WTC11 (cell line): Measurements from ENCODE around the gene ZBTB11. TPM values are rescaled to one million over a fixed set of nuclear protein-coding genes. Genes with fewer than 3 reads are reported as not detected.

Experiments used
- ATAC-seq: fragments of 200-7000 bp; cut with Tn5 transposase; 2 replicates; pipeline ENCODE4 v1.10.0; 2021; ENCODE audit warnings: mild to moderate bottlenecking, moderate library complexity
- CTCF ChIA-PET: fragments of 300-600 bp; sonication (Branson Sonifier 250); formaldehyde crosslinking; loops from one replicate; lab custom pipeline; 2021; ENCODE audit warnings: antibody characterized with exemption; lab: Charles Lee
- POLR2A ChIA-PET: fragments of 350-600 bp; sonication (Branson Sonifier 250); formaldehyde crosslinking; loops from one replicate; lab custom pipeline; 2021; ENCODE audit warnings: antibody characterized with exemption; lab: Charles Lee
- DNase-seq: peaks from one replicate; pipeline ENCODE4 v3.0.0; 2021; ENCODE audit warnings: low spot score
- H3K27ac Mint-ChIP-seq: 2 replicates; pipeline ENCODE4 v1.8.0; 2021; ENCODE audit warnings: mixed read lengths
- H3K27me3 Mint-ChIP-seq: 2 replicates; pipeline ENCODE4 v1.8.0; 2021; ENCODE audit warnings: low read depth, mild to moderate bottlenecking, moderate library complexity, mixed read lengths
- H3K36me3 Mint-ChIP-seq: 2 replicates; pipeline ENCODE4 v1.8.0; 2021; ENCODE audit warnings: mixed read lengths
- H3K4me1 Mint-ChIP-seq: 2 replicates; pipeline ENCODE4 v1.8.0; 2022; ENCODE audit warnings: mixed read lengths
- H3K4me3 Mint-ChIP-seq: 2 replicates; pipeline ENCODE4 v1.8.0; 2021; ENCODE audit warnings: mild to moderate bottlenecking, moderate library complexity, mixed read lengths
- H3K9me3 Mint-ChIP-seq: 2 replicates; pipeline ENCODE4 v1.8.0; 2021; ENCODE audit warnings: mixed read lengths
- ETV6 ChIP-seq: sonication (generic); formaldehyde crosslinking; IDR thresholded peaks from 2 replicates; pipeline ENCODE4 v1.8.1; 2022; ENCODE audit warnings: mild to moderate bottlenecking, missing genetic modification reagents
- FOXK1 ChIP-seq: sonication (generic); formaldehyde crosslinking; IDR thresholded peaks from 2 replicates; pipeline ENCODE4 v1.8.0; 2022; ENCODE audit warnings: mild to moderate bottlenecking, moderate library complexity, missing genetic modification reagents
- GRHL2 ChIP-seq: fragments of 250-450 bp; sonication (Bioruptor Pico); IDR thresholded peaks from 2 replicates; pipeline ENCODE4 v1.8.0; 2022; ENCODE audit warnings: mild to moderate bottlenecking, moderate library complexity; ENCODE audit not compliant: insufficient replicate concordance, severe bottlenecking
- IRF2 ChIP-seq: sonication (generic); formaldehyde crosslinking; IDR thresholded peaks from 2 replicates; pipeline ENCODE4 v1.8.0; 2022; ENCODE audit warnings: low read depth, missing genetic modification reagents, borderline replicate concordance
- MXD4 ChIP-seq: fragments of 250-450 bp; sonication (Bioruptor Pico); IDR thresholded peaks from 2 replicates; pipeline ENCODE4 v1.8.0; 2021; ENCODE audit warnings: mild to moderate bottlenecking, moderate library complexity, borderline replicate concordance
- MYBL2 ChIP-seq: sonication (generic); formaldehyde crosslinking; IDR thresholded peaks from 2 replicates; pipeline ENCODE4 v1.8.1; 2023; ENCODE audit warnings: mild to moderate bottlenecking, moderate library complexity, missing genetic modification reagents
- NFYB ChIP-seq: sonication (generic); formaldehyde crosslinking; conservative IDR thresholded peaks from 2 replicates; pipeline ENCODE4 v1.8.0; 2022; ENCODE audit warnings: low read depth, missing genetic modification reagents
- NR2C2 ChIP-seq: sonication (generic); formaldehyde crosslinking; IDR thresholded peaks from 2 replicates; pipeline ENCODE4 v1.8.0; 2022; ENCODE audit warnings: mild to moderate bottlenecking, missing genetic modification reagents
- NR3C1 ChIP-seq: sonication (generic); formaldehyde crosslinking; conservative IDR thresholded peaks from 2 replicates; pipeline ENCODE4 v1.8.1; 2023; ENCODE audit warnings: low read depth, mild to moderate bottlenecking, missing genetic modification reagents
- OVOL2 ChIP-seq: fragments of 250-450 bp; sonication (Bioruptor Pico); IDR thresholded peaks from 2 replicates; pipeline ENCODE4 v1.9.0; 2021; ENCODE audit warnings: mild to moderate bottlenecking, borderline replicate concordance
- RELA ChIP-seq: sonication (generic); formaldehyde crosslinking; IDR thresholded peaks from 2 replicates; pipeline ENCODE4 v1.8.1; 2022; ENCODE audit warnings: missing genetic modification reagents, mild to moderate bottlenecking, borderline replicate concordance
- RORB ChIP-seq: fragments of 250-450 bp; sonication (Bioruptor Pico); IDR thresholded peaks from 2 replicates; pipeline ENCODE4 v1.9.0; 2021; ENCODE audit warnings: mild to moderate bottlenecking
- SMAD3 ChIP-seq: sonication (generic); formaldehyde crosslinking; IDR thresholded peaks from 2 replicates; pipeline ENCODE4 v1.8.0; 2022; ENCODE audit warnings: missing genetic modification reagents, mild to moderate bottlenecking, borderline replicate concordance
- SMAD4 ChIP-seq: sonication (generic); formaldehyde crosslinking; IDR thresholded peaks from 2 replicates; pipeline ENCODE4 v1.8.0; 2022; ENCODE audit warnings: mild to moderate bottlenecking, missing genetic modification reagents
- TEAD1 ChIP-seq: sonication (generic); formaldehyde crosslinking; IDR thresholded peaks from 2 replicates; pipeline ENCODE4 v1.8.0; 2022; ENCODE audit warnings: mild to moderate bottlenecking, missing genetic modification reagents
- ZBTB21 ChIP-seq: sonication (generic); formaldehyde crosslinking; IDR thresholded peaks from 2 replicates; pipeline ENCODE4 v1.8.1; 2023; ENCODE audit warnings: mild to moderate bottlenecking, missing genetic modification reagents, borderline replicate concordance
- ZNF232 ChIP-seq: sonication (generic); formaldehyde crosslinking; IDR thresholded peaks from 2 replicates; pipeline ENCODE4 v1.8.0; 2022; ENCODE audit warnings: mild to moderate bottlenecking, missing genetic modification reagents
- ZNF317 ChIP-seq: sonication (generic); formaldehyde crosslinking; IDR thresholded peaks from 2 replicates; pipeline ENCODE4 v1.8.1; 2023; ENCODE audit warnings: low read depth, mild to moderate bottlenecking, moderate library complexity, missing genetic modification reagents, borderline replicate concordance
- ZNF671 ChIP-seq: fragments of 250-450 bp; sonication (Bioruptor Pico); IDR thresholded peaks from 2 replicates; pipeline ENCODE4 v1.8.0; 2021; ENCODE audit warnings: mild to moderate bottlenecking
- total RNA-seq: library from RNA; stranded (reverse); gene quantifications from 3 replicates; pipeline ENCODE4 v1.2.3, GENCODE V29; 2021
- TF ChIP-seq, protein P1 (sequence below): fragments of 250-450 bp; sonication (Bioruptor Pico); IDR thresholded peaks from 2 replicates; pipeline ENCODE4 v1.8.0; 2021; ENCODE audit warnings: mild to moderate bottlenecking
- TF ChIP-seq, protein P2 (sequence below): sonication (generic); formaldehyde crosslinking; IDR thresholded peaks from 2 replicates; pipeline ENCODE4 v1.8.1; 2022; ENCODE audit warnings: low read depth, missing genetic modification reagents, borderline replicate concordance
- TF ChIP-seq, protein P3 (sequence below): sonication (generic); formaldehyde crosslinking; IDR thresholded peaks from 2 replicates; pipeline ENCODE4 v1.8.1; 2023; ENCODE audit warnings: mild to moderate bottlenecking, moderate library complexity, missing genetic modification reagents
- TF ChIP-seq, protein P4 (sequence below): sonication (generic); formaldehyde crosslinking; IDR thresholded peaks from 2 replicates; pipeline ENCODE4 v1.8.1; 2023; ENCODE audit warnings: mild to moderate bottlenecking, missing genetic modification reagents, borderline replicate concordance
- TF ChIP-seq, protein P5 (sequence below): sonication (generic); formaldehyde crosslinking; IDR thresholded peaks from 2 replicates; pipeline ENCODE4 v1.8.1; 2023; ENCODE audit warnings: mild to moderate bottlenecking, missing genetic modification reagents
- TF ChIP-seq, protein P6 (sequence below): sonication (generic); formaldehyde crosslinking; IDR thresholded peaks from 2 replicates; pipeline ENCODE4 v1.8.1; 2022; ENCODE audit warnings: mild to moderate bottlenecking, missing genetic modification reagents, moderate library complexity, borderline replicate concordance

ZBTB11 gene
- total RNA-seq, 1 experiment from 2014 or later: 13.5 TPM

DNA sequence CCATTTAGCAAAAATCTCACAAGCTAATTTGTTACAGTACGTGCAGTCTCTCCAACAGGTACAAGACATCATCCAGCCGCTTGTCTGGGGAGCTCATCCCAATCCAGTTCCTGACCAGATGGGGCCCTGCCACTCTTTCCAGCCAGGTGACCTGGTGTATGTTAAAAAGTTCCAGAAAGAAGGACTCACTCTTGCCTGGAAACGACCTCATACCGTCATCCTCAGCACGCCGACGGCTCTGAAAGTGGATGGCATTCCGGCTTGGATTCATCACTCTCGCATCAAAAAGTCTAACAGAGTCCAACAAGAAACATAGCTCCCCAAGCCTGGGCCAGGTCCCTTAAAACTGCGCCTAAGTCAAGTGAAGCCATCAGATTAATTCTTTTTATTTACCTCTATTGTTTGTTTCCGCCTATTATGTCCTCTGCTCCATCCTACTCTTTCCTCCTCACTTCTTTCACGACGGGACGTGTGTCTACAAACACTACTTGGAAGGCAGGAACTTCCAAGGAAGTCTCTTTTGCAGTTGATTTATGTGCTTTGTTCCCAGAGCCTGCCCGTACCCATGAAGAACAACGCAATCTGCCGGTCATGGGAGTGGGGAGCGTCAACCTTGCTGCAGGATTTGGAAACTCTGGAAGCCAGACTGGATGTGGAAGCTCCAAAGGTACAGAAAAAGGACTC lies 37.5 kb downstream of the ZBTB11 start:
- POLR2A ChIA-PET: no interaction called here
- H3K4me1 Mint-ChIP-seq: peaks cover 40% of the 10 kb centered on the region

DNA sequence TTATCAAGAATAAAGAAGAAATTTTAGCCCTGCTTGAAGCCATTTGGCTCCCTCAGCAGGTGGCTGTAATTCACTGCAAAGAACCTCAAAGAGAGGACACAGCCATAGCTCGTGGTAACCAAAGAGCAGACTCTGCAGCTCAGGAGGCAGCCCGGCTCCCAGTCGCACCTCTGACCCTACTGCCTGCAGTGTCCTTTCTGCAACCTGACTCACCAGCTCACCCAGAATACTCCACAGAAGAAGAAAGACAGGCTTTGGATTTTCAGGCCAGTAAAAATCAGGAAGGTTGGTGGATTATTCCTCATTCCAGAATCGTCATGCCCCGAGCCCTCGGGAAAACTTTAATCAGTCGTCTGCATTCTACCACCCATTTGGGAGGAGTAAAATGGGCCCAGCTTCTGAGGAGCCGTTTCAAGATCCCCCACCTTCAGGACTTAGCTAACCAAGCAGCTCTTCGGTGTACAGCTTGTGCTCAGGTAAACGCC lies 38.6 kb downstream of the ZBTB11 start:
- POLR2A ChIA-PET: no interaction called here
- Mint-ChIP-seq H3K9me3 (no peaks in the 10 kb centered on the region), H3K4me1 (peaks cover 29% of the 10 kb centered on the region), H3K27me3 (no peaks in the 10 kb centered on the region), H3K36me3 (no peaks in the 10 kb centered on the region), H3K27ac (no peak overlapping the region), H3K4me3 (no peak overlapping the region)
- peak; percentile 22 for DNase-seq
- CTCF ChIA-PET: interaction anchor here (0.6 to 1.2 kb wide), 5 partner anchors 10 to 443 kb away, joined by 3 to 6 read pairs (median 4); partner anchors contain the start of gene PCNP
- ATAC-seq: peak; percentile 67
- no peak for TF ChIP-seq NR3C1
- TF ChIP-seq MYBL2: no peak
- TF ChIP-seq, protein P1, sequence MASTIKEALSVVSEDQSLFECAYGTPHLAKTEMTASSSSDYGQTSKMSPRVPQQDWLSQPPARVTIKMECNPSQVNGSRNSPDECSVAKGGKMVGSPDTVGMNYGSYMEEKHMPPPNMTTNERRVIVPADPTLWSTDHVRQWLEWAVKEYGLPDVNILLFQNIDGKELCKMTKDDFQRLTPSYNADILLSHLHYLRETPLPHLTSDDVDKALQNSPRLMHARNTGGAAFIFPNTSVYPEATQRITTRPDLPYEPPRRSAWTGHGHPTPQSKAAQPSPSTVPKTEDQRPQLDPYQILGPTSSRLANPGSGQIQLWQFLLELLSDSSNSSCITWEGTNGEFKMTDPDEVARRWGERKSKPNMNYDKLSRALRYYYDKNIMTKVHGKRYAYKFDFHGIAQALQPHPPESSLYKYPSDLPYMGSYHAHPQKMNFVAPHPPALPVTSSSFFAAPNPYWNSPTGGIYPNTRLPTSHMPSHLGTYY (CRISPR knock-in tag): no peak
- no peak for TF ChIP-seq SMAD4 (CRISPR knock-in tag)
- TF ChIP-seq OVOL2 (CRISPR knock-in tag): no peak
- TF ChIP-seq MXD4: no peak
- no peak for TF ChIP-seq FOXK1
- TF ChIP-seq, protein P2, sequence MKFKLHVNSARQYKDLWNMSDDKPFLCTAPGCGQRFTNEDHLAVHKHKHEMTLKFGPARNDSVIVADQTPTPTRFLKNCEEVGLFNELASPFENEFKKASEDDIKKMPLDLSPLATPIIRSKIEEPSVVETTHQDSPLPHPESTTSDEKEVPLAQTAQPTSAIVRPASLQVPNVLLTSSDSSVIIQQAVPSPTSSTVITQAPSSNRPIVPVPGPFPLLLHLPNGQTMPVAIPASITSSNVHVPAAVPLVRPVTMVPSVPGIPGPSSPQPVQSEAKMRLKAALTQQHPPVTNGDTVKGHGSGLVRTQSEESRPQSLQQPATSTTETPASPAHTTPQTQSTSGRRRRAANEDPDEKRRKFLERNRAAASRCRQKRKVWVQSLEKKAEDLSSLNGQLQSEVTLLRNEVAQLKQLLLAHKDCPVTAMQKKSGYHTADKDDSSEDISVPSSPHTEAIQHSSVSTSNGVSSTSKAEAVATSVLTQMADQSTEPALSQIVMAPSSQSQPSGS: no peak

More for the DNA sequence above, 37.5 kb downstream of the ZBTB11 start:
- Mint-ChIP-seq H3K27ac (no peak overlapping the region), H3K9me3 (no peaks in the 10 kb centered on the region), H3K4me3 (no peak overlapping the region), H3K36me3 (no peaks in the 10 kb centered on the region), H3K27me3 (no peaks in the 10 kb centered on the region)
- DNase-seq (no peak), ATAC-seq (no peak)
- TF ChIP-seq FOXK1 (no peak), ETV6 (CRISPR knock-in tag) (no peak), RORB (CRISPR knock-in tag) (no peak), MYBL2 (no peak), RELA (CRISPR knock-in tag) (no peak), ZNF671 (no peak), GRHL2 (CRISPR knock-in tag) (no peak), ZNF317 (CRISPR knock-in tag) (no peak), ZBTB21 (CRISPR knock-in tag) (no peak), TEAD1 (CRISPR knock-in tag) (no peak), IRF2 (CRISPR knock-in tag) (no peak), ZNF232 (CRISPR knock-in tag) (no peak), NR2C2 (CRISPR knock-in tag) (no peak), NFYB (CRISPR knock-in tag) (no peak), SMAD3 (no peak)
- TF ChIP-seq, protein P3, sequence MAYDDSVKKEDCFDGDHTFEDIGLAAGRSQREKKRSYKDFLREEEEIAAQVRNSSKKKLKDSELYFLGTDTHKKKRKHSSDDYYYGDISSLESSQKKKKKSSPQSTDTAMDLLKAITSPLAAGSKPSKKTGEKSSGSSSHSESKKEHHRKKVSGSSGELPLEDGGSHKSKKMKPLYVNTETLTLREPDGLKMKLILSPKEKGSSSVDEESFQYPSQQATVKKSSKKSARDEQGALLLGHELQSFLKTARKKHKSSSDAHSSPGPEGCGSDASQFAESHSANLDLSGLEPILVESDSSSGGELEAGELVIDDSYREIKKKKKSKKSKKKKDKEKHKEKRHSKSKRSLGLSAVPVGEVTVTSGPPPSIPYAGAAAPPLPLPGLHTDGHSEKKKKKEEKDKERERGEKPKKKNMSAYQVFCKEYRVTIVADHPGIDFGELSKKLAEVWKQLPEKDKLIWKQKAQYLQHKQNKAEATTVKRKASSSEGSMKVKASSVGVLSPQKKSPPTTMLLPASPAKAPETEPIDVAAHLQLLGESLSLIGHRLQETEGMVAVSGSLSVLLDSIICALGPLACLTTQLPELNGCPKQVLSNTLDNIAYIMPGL (CRISPR knock-in tag): no peak
- TF ChIP-seq, protein P4, sequence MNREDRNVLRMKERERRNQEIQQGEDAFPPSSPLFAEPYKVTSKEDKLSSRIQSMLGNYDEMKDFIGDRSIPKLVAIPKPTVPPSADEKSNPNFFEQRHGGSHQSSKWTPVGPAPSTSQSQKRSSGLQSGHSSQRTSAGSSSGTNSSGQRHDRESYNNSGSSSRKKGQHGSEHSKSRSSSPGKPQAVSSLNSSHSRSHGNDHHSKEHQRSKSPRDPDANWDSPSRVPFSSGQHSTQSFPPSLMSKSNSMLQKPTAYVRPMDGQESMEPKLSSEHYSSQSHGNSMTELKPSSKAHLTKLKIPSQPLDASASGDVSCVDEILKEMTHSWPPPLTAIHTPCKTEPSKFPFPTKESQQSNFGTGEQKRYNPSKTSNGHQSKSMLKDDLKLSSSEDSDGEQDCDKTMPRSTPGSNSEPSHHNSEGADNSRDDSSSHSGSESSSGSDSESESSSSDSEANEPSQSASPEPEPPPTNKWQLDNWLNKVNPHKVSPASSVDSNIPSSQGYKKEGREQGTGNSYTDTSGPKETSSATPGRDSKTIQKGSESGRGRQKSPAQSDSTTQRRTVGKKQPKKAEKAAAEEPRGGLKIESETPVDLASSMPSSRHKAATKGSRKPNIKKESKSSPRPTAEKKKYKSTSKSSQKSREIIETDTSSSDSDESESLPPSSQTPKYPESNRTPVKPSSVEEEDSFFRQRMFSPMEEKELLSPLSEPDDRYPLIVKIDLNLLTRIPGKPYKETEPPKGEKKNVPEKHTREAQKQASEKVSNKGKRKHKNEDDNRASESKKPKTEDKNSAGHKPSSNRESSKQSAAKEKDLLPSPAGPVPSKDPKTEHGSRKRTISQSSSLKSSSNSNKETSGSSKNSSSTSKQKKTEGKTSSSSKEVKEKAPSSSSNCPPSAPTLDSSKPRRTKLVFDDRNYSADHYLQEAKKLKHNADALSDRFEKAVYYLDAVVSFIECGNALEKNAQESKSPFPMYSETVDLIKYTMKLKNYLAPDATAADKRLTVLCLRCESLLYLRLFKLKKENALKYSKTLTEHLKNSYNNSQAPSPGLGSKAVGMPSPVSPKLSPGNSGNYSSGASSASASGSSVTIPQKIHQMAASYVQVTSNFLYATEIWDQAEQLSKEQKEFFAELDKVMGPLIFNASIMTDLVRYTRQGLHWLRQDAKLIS (CRISPR knock-in tag): no peak
- TF ChIP-seq, protein P5, sequence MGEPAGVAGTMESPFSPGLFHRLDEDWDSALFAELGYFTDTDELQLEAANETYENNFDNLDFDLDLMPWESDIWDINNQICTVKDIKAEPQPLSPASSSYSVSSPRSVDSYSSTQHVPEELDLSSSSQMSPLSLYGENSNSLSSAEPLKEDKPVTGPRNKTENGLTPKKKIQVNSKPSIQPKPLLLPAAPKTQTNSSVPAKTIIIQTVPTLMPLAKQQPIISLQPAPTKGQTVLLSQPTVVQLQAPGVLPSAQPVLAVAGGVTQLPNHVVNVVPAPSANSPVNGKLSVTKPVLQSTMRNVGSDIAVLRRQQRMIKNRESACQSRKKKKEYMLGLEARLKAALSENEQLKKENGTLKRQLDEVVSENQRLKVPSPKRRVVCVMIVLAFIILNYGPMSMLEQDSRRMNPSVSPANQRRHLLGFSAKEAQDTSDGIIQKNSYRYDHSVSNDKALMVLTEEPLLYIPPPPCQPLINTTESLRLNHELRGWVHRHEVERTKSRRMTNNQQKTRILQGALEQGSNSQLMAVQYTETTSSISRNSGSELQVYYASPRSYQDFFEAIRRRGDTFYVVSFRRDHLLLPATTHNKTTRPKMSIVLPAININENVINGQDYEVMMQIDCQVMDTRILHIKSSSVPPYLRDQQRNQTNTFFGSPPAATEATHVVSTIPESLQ (CRISPR knock-in tag): no peak
- TF ChIP-seq, protein P6, sequence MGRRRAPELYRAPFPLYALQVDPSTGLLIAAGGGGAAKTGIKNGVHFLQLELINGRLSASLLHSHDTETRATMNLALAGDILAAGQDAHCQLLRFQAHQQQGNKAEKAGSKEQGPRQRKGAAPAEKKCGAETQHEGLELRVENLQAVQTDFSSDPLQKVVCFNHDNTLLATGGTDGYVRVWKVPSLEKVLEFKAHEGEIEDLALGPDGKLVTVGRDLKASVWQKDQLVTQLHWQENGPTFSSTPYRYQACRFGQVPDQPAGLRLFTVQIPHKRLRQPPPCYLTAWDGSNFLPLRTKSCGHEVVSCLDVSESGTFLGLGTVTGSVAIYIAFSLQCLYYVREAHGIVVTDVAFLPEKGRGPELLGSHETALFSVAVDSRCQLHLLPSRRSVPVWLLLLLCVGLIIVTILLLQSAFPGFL (CRISPR knock-in tag): no peak
- CTCF ChIA-PET: no interaction called here
